Hematopoietic multipotent progenitor cell (in vitro differentiated cells): ENCODE data around the gene MAU2. TPM values are rescaled to one million over a fixed set of nuclear protein-coding genes. Genes with fewer than 3 reads are reported as not detected.

Experiments used
- DNase-seq, 3 donors: peaks; one replicate each; pipeline ENCODE4 v3.0.0-alpha.2; 2011 to 2015; ENCODE audit warnings: low read depth in 2 of 3, low spot score in 2 of 3
- total RNA-seq: library from RNA; depleted of rRNA; stranded (reverse); fragments of >200 nt; gene quantifications from one replicate; pipeline ENCODE4 v1.2.3, GENCODE V29; 2012

The MAU2 gene
- total RNA-seq, 1 donor: 111 TPM

GRCh38 chr19:19407633-19407930 is 87.0 kb downstream of the MAU2 start:
- peak in 1 of 3 donors; percentile 21 for DNase-seq

Other genes with a start within 250 kb of the MAU2 start
- 33.4 TPM for gene TMEM161A, start 182.4 kb upstream of the MAU2 start, total RNA-seq
- 0.27 TPM for gene MEF2B, start 150.6 kb upstream of the MAU2 start, total RNA-seq
- gene BORCS8, start 128.7 kb upstream of the MAU2 start, total RNA-seq: 17.2 TPM
- 90.2 TPM for gene RFXANK, start 128.6 kb upstream of the MAU2 start, total RNA-seq
- gene NR2C2AP, start 117.4 kb upstream of the MAU2 start, total RNA-seq: 10.5 TPM
- not detected for gene NCAN, start 108.9 kb upstream of the MAU2 start, total RNA-seq
- gene TM6SF2, start 47.5 kb upstream of the MAU2 start, total RNA-seq: under 0.01 TPM
- gene SUGP1, start 320 bp upstream of the MAU2 start, total RNA-seq: 32.0 TPM
- gene GATAD2A, start 84.8 kb downstream of the MAU2 start, total RNA-seq: 47.1 TPM
- gene TSSK6, start 194.7 kb downstream of the MAU2 start, total RNA-seq: 5.4 TPM
- gene NDUFA13, start 195.4 kb downstream of the MAU2 start, total RNA-seq: 203 TPM
- gene YJEFN3, start 208.1 kb downstream of the MAU2 start, total RNA-seq: 0.54 TPM
- gene CILP2, start 217.4 kb downstream of the MAU2 start, total RNA-seq: 0.27 TPM